ENCODE results near the gene RFX2. TPM values are rescaled to one million over a fixed set of nuclear protein-coding genes. Genes with fewer than 3 reads are reported as not detected.
"Not testable (repeated sequence)": the region's sequence is repeated elsewhere in the genome, so short reads cannot be mapped to it uniquely, and the experiment has no call there.

RFX2 gene
- total RNA-seq, 1 donor from 2014 or later: 6.2 TPM

- no peak overlapping the region for H3K9ac ChIP-seq
- H4K20me1 ChIP-seq (ENCODE audit: low read depth): no peaks in the 10 kb centered on the region
- H3K36me3 Mint-ChIP-seq: peaks cover 15% of the 10 kb centered on the region
- no peaks in the 10 kb centered on the region for H3K27me3 Mint-ChIP-seq (ENCODE audit: insufficient read depth, low read depth)
- no peaks in the 10 kb centered on the region for H3K9me3 ChIP-seq (ENCODE audit: low read depth)
- H3K4me3 ChIP-seq: no peak overlapping the region
- no peaks in the 10 kb centered on the region for H3F3A ChIP-seq (ENCODE audit: low read depth)
- no peak for DNase-seq (ENCODE audit: low spot score)
- peak overlapping the region; percentile 95 for H3K27ac Mint-ChIP-seq
- no peak overlapping the region for H3K27ac ChIP-seq
- TF ChIP-seq EZH2 (IDR thresholded peaks at IDR 0.05): no peak
- no peak for TF ChIP-seq CTCF (IDR thresholded peaks at IDR 0.05)
- TF ChIP-seq EZH2phosphoT487 (IDR thresholded peaks at IDR 0.05): no peak
- no peak overlapping the region for H3K4me3 Mint-ChIP-seq
- H3K9me3 Mint-ChIP-seq: peaks cover 3% of the 10 kb centered on the region
- H3K36me3 ChIP-seq: no peaks in the 10 kb centered on the region
- H3K4me1 Mint-ChIP-seq: peaks cover 49% of the 10 kb centered on the region
- H3K27me3 ChIP-seq: peaks cover 5% of the 10 kb centered on the region
- no peaks in the 10 kb centered on the region for H3K4me1 ChIP-seq
- H2AFZ ChIP-seq (replicated peaks): no peak overlapping the region
- no peak overlapping the region for H3K4me2 ChIP-seq
- H3K79me2 ChIP-seq (ENCODE audit: low read depth): no peaks in the 10 kb centered on the region
Measured at GRCh38 chr19:6074709-6075403, 35.4 kb downstream of the RFX2 start.

- H3K27ac Mint-ChIP-seq: peak overlapping the region; percentile 95
- peaks cover 22% of the 10 kb centered on the region for H3K36me3 Mint-ChIP-seq
Measured at GRCh38 chr19:6073858-6074708, 36.2 kb downstream of the RFX2 start.

GRCh38 chr19:6073233-6073632, 37.1 kb downstream of the RFX2 start:
- H3K4me1 ChIP-seq; H3K79me2 ChIP-seq (ENCODE audit: low read depth); H3K27me3 Mint-ChIP-seq (ENCODE audit: insufficient read depth, low read depth); H4K20me1 ChIP-seq (ENCODE audit: low read depth); H3K9me3 ChIP-seq (ENCODE audit: low read depth); H3K4me3 ChIP-seq; DNase-seq (ENCODE audit: low spot score); H2AFZ ChIP-seq (replicated peaks); H3F3A ChIP-seq (ENCODE audit: low read depth); H3K36me3 ChIP-seq; H3K4me3 Mint-ChIP-seq; H3K27me3 ChIP-seq; H3K9ac ChIP-seq; H3K27ac ChIP-seq; H3K4me2 ChIP-seq: not testable (repeated sequence)
- H3K9me3 Mint-ChIP-seq: peaks cover 16% of the 10 kb centered on the region
- H3K36me3 Mint-ChIP-seq: peaks cover 26% of the 10 kb centered on the region
- H3K4me1 Mint-ChIP-seq: peaks cover 52% of the 10 kb centered on the region
- peak overlapping the region; percentile 60 for H3K27ac Mint-ChIP-seq

More at GRCh38 chr19:6073858-6074708, 36.2 kb downstream of the RFX2 start:
- no peaks in the 10 kb centered on the region for H3K79me2 ChIP-seq (ENCODE audit: low read depth)
- no peak overlapping the region for H2AFZ ChIP-seq (replicated peaks)
- Mint-ChIP-seq H3K9me3 (peaks cover 11% of the 10 kb centered on the region), H3K27me3 (ENCODE audit: insufficient read depth, low read depth) (peaks cover 3% of the 10 kb centered on the region), H3K4me1 (peaks cover 46% of the 10 kb centered on the region), H3K4me3 (no peak overlapping the region)
- H3K36me3 ChIP-seq: no peaks in the 10 kb centered on the region
- H3K4me3 ChIP-seq: no peak overlapping the region
- H3K4me1 ChIP-seq: no peaks in the 10 kb centered on the region
- no peak overlapping the region for H3K4me2 ChIP-seq
- peaks cover 5% of the 10 kb centered on the region for H3K27me3 ChIP-seq
- H3K27ac ChIP-seq: no peak overlapping the region
- no peak for DNase-seq (ENCODE audit: low spot score)
- H3K9me3 ChIP-seq (ENCODE audit: low read depth): no peaks in the 10 kb centered on the region
- H3F3A ChIP-seq (ENCODE audit: low read depth): no peaks in the 10 kb centered on the region
- H3K9ac ChIP-seq: no peak overlapping the region
- H4K20me1 ChIP-seq (ENCODE audit: low read depth): no peaks in the 10 kb centered on the region
- TF ChIP-seq EZH2phosphoT487 (IDR thresholded peaks at IDR 0.05): no peak
- no peak for TF ChIP-seq EZH2 (IDR thresholded peaks at IDR 0.05)
- no peak for TF ChIP-seq CTCF (IDR thresholded peaks at IDR 0.05)
